ENCODE data around the gene OSR1.

The OSR1 gene

GRCh38 chr2:19368760-19369159 is 10.3 kb upstream of the OSR1 start:
- no peaks in the 10 kb centered on the region for H3K9me3 ChIP-seq (ENCODE audit: control insufficient read depth, insufficient read depth, low read depth, low read length)
- H3K27ac ChIP-seq (ENCODE audit: extremely low read depth, low read depth, low read length) = no peak overlapping the region
- no peak for TF ChIP-seq ZNF629 (tag by site-specific recombination; IDR thresholded peaks at IDR 0.05)
- no peak for TF ChIP-seq ZSCAN23 (tag by site-specific recombination; IDR thresholded peaks at IDR 0.05)
- TF ChIP-seq ZNF114 (tag by site-specific recombination; IDR thresholded peaks at IDR 0.05) = no peak
- no peak for TF ChIP-seq IKZF3 (tag by site-specific recombination; IDR thresholded peaks at IDR 0.05)
- no peak for TF ChIP-seq ZNF341 (tag by site-specific recombination; IDR thresholded peaks at IDR 0.05; ENCODE audit: low read depth)
- TF ChIP-seq GFI1B (tag by site-specific recombination; IDR thresholded peaks at IDR 0.05) = no peak
- H3K4me3 ChIP-seq (ENCODE audit: low read depth, low read length) = no peak overlapping the region
- no peaks in the 10 kb centered on the region for H3K36me3 ChIP-seq (ENCODE audit: control insufficient read depth in 2 of 2, insufficient read depth in 1 of 2, low read length in 2 of 2)
- CTCF ChIA-PET = interaction anchor here (0.7 to 2.2 kb wide), 15 partner anchors 9 to 857 kb away, joined by 3 to 13 read pairs (median 4); no protein-coding TSS in a partner anchor
- H3K4me1 ChIP-seq (ENCODE audit: control insufficient read depth, insufficient read depth, low read length) = no peaks in the 10 kb centered on the region
- POLR2A ChIA-PET = interaction anchor here (1.0 kb wide), 1 partner anchor 11 kb away, joined by 3 read pairs; the partner anchor contains the start of gene OSR1

DNA sequence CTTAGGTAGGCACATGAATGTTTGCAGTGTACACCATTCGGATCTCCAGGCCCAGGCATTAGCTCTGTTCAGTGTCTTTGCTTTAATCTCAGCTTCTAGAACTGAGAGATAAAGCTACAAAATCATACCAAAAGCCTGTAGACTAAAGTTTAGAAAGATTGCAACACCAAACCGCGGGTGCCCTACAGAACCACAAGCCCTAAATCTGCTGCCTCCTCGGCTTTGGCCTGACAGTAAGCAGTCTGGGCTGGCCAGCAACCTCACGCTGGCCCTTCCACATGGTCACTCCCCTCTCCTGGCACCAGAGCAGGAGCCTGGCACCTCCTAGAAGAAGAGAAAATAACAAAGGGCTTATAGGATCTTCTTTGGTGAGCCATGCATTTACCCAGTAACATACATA is 8.9 kb upstream of the OSR1 start:
- ChIA-PET CTCF (interaction anchor here (0.6 to 1.5 kb wide), 3 partner anchors 266 to 846 kb away, joined by 3 to 5 read pairs (median 4); no protein-coding TSS in a partner anchor), POLR2A (no interaction called here)
- Histone ChIP-seq H3K4me1 (ENCODE audit: control insufficient read depth, insufficient read depth, low read length) (peaks cover 2% of the 10 kb centered on the region; the same call in 1 of the 2 replicates), H3K4me3 (ENCODE audit: low read depth, low read length) (no peak overlapping the region), H3K27ac (ENCODE audit: extremely low read depth, low read depth, low read length) (no peak overlapping the region), H3K9me3 (ENCODE audit: control insufficient read depth, insufficient read depth, low read depth, low read length) (no peaks in the 10 kb centered on the region), H3K36me3 (ENCODE audit: control insufficient read depth in 2 of 2, insufficient read depth in 1 of 2, low read length in 2 of 2) (no peaks in the 10 kb centered on the region)
- TF ChIP-seq ZNF776 (tag by site-specific recombination; IDR thresholded peaks at IDR 0.05; ENCODE audit: borderline replicate concordance) (no peak), ZBTB48 (tag by site-specific recombination; IDR thresholded peaks at IDR 0.05) (no peak), BCL6B (tag by site-specific recombination; IDR thresholded peaks at IDR 0.05) (no peak), ZNF19 (tag by site-specific recombination; IDR thresholded peaks at IDR 0.05; ENCODE audit: low read depth) (no peak), SCRT1 (tag by site-specific recombination; IDR thresholded peaks at IDR 0.05; ENCODE audit: borderline replicate concordance) (no peak), KLF7 (tag by site-specific recombination; IDR thresholded peaks at IDR 0.05; ENCODE audit: borderline replicate concordance) (no peak), ZNF155 (tag by site-specific recombination; IDR thresholded peaks at IDR 0.05) (no peak), ZNF350 (tag by site-specific recombination; IDR thresholded peaks at IDR 0.05) (no peak), ZNF2 (tag by site-specific recombination; IDR thresholded peaks at IDR 0.05) (no peak), MYNN (tag by site-specific recombination; IDR thresholded peaks at IDR 0.05; ENCODE audit: borderline replicate concordance) (no peak), ZNF341 (tag by site-specific recombination; IDR thresholded peaks at IDR 0.05; ENCODE audit: low read depth) (no peak), KLF10 (tag by site-specific recombination; IDR thresholded peaks at IDR 0.05) (no peak), ZNF239 (tag by site-specific recombination; IDR thresholded peaks at IDR 0.05) (no peak)

- POLR2A ChIA-PET = no interaction called here
- CTCF ChIA-PET = interaction anchor here (0.6 to 1.5 kb wide), 3 partner anchors 481 to 620 kb away, joined by 3 read pairs; no protein-coding TSS in a partner anchor
- H3K36me3 ChIP-seq (ENCODE audit: control insufficient read depth in 2 of 2, insufficient read depth in 1 of 2, low read length in 2 of 2) = no peaks in the 10 kb centered on the region
- no peak overlapping the region for H3K27ac ChIP-seq (ENCODE audit: extremely low read depth, low read depth, low read length)
- H3K9me3 ChIP-seq (ENCODE audit: control insufficient read depth, insufficient read depth, low read depth, low read length) = no peaks in the 10 kb centered on the region
- no peak overlapping the region for H3K4me3 ChIP-seq (ENCODE audit: low read depth, low read length)
- H3K4me1 ChIP-seq (ENCODE audit: control insufficient read depth, insufficient read depth, low read length) = peaks cover 5% of the 10 kb centered on the region; the same call in 1 of the 2 replicates
- TF ChIP-seq, protein P1, sequence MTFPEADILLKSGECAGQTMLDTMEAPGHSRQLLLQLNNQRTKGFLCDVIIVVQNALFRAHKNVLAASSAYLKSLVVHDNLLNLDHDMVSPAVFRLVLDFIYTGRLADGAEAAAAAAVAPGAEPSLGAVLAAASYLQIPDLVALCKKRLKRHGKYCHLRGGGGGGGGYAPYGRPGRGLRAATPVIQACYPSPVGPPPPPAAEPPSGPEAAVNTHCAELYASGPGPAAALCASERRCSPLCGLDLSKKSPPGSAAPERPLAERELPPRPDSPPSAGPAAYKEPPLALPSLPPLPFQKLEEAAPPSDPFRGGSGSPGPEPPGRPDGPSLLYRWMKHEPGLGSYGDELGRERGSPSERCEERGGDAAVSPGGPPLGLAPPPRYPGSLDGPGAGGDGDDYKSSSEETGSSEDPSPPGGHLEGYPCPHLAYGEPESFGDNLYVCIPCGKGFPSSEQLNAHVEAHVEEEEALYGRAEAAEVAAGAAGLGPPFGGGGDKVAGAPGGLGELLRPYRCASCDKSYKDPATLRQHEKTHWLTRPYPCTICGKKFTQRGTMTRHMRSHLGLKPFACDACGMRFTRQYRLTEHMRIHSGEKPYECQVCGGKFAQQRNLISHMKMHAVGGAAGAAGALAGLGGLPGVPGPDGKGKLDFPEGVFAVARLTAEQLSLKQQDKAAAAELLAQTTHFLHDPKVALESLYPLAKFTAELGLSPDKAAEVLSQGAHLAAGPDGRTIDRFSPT (tag by site-specific recombination; IDR thresholded peaks at IDR 0.05) = no peak
- no peak for TF ChIP-seq ZNF501 (tag by site-specific recombination; IDR thresholded peaks at IDR 0.05)
- TF ChIP-seq ZBTB11 (tag by site-specific recombination; conservative IDR thresholded peaks at IDR 0.05; ENCODE audit: low read depth) = no peak
- TF ChIP-seq YY2 (tag by site-specific recombination; IDR thresholded peaks at IDR 0.05) = no peak
- TF ChIP-seq ZBTB10 (tag by site-specific recombination; IDR thresholded peaks at IDR 0.05) = no peak
Measured at GRCh38 chr2:19365126-19365525, 6.7 kb upstream of the OSR1 start.
